ENCODE data around the gene NIBAN1.

Gene NIBAN1

GRCh38 chr1:184951788-184952187 lies 22.5 kb downstream of the NIBAN1 start:
- H3K27ac ChIP-seq: no peak overlapping the region
- no peak for TF ChIP-seq CTCF (conservative IDR thresholded peaks at IDR 0.05)
- TF ChIP-seq ZFX (IDR thresholded peaks at IDR 0.05): no peak

GRCh38 chr1:184950906-184951305 lies 23.4 kb downstream of the NIBAN1 start:
- H3K27ac ChIP-seq: no peak overlapping the region

GRCh38 chr1:184950227-184950626 lies 24.1 kb downstream of the NIBAN1 start:
- TF ChIP-seq ZFX (IDR thresholded peaks at IDR 0.05) (no peak), CTCF (conservative IDR thresholded peaks at IDR 0.05) (no peak)
- no peak overlapping the region for H3K27ac ChIP-seq

More at GRCh38 chr1:184950906-184951305, 23.4 kb downstream of the NIBAN1 start:
- TF ChIP-seq ZFX (IDR thresholded peaks at IDR 0.05) (no peak), CTCF (conservative IDR thresholded peaks at IDR 0.05) (no peak)

- no peak overlapping the region for H3K27ac ChIP-seq
- no peak for TF ChIP-seq ZFX (IDR thresholded peaks at IDR 0.05)
These were observed 26.6 kb downstream of the NIBAN1 start for GRCh38 chr1:184947497-184948256.

- no peak overlapping the region for H3K27ac ChIP-seq
- TF ChIP-seq CTCF (conservative IDR thresholded peaks at IDR 0.05) (no peak), ZFX (IDR thresholded peaks at IDR 0.05) (no peak)
These were observed 28.5 kb downstream of the NIBAN1 start for GRCh38 chr1:184945678-184946412.

GRCh38 chr1:184945029-184945428 lies 29.3 kb downstream of the NIBAN1 start:
- no peak for TF ChIP-seq ZFX (IDR thresholded peaks at IDR 0.05)
- no peak for TF ChIP-seq CTCF (conservative IDR thresholded peaks at IDR 0.05)
- H3K27ac ChIP-seq: no peak overlapping the region

- H3K27ac ChIP-seq: no peak overlapping the region
- no peak for TF ChIP-seq CTCF (conservative IDR thresholded peaks at IDR 0.05)
These were observed 30.3 kb downstream of the NIBAN1 start for GRCh38 chr1:184943998-184944397.

Measured in C4-2B (cell line).